Hippocampal formation (tissue), 2 donors: ENCODE data around the gene TET3.

Experiments used
- DNase-seq, 2 donors: peaks; one replicate each; lab custom pipeline; 2025; lab: John Stamatoyannopoulos, UW

TET3 gene

GRCh38 chr2:73987109-73987947 is 2.6 kb downstream of the TET3 start:
- DNase-seq, result peak in 1 of 2 donors; percentile 36

- no peak for DNase-seq
Measured at GRCh38 chr2:73987948-73988700, 3.4 kb downstream of the TET3 start.

- no peak for DNase-seq
Measured at GRCh38 chr2:73989972-73990371, 5.3 kb downstream of the TET3 start.

GRCh38 chr2:73990531-73990930 is 5.8 kb downstream of the TET3 start:
- no peak for DNase-seq

GRCh38 chr2:73992036-73992435 is 7.3 kb downstream of the TET3 start:
- no peak for DNase-seq

GRCh38 chr2:73993376-73993775 is 8.7 kb downstream of the TET3 start:
- DNase-seq, result no peak

GRCh38 chr2:73993778-73994177 is 9.1 kb downstream of the TET3 start:
- no peak for DNase-seq

- no peak for DNase-seq
Measured at GRCh38 chr2:73994178-73994831, 9.6 kb downstream of the TET3 start.

- DNase-seq, result no peak
Measured at GRCh38 chr2:73995810-73996209, 11.1 kb downstream of the TET3 start.

GRCh38 chr2:73997813-73998212 is 13.1 kb downstream of the TET3 start:
- no peak for DNase-seq

- DNase-seq, result no peak
Measured at GRCh38 chr2:73998451-73998850, 13.7 kb downstream of the TET3 start.

- DNase-seq, result no peak
Measured at GRCh38 chr2:73998933-73999332, 14.2 kb downstream of the TET3 start.

- DNase-seq, result no peak
Measured at GRCh38 chr2:73999881-74000597, 15.3 kb downstream of the TET3 start.

- no peak for DNase-seq
Measured at GRCh38 chr2:74000666-74001065, 16.0 kb downstream of the TET3 start.

- no peak for DNase-seq
Measured at GRCh38 chr2:74001121-74001520, 16.4 kb downstream of the TET3 start.

- no peak for DNase-seq
Measured at GRCh38 chr2:74001781-74002504, 17.2 kb downstream of the TET3 start.

GRCh38 chr2:74002505-74003421 is 18.1 kb downstream of the TET3 start:
- peak; percentile 83 to 93 for DNase-seq

- DNase-seq, result peak; percentile 29 to 32
Measured at GRCh38 chr2:74003494-74004211, 18.9 kb downstream of the TET3 start.
